ENCODE results near the gene KIAA1755. TPM values are rescaled to one million over a fixed set of nuclear protein-coding genes. Genes with fewer than 3 reads are reported as not detected.
A peak's percentile ranks its signal among the peaks of the same experiment; 100 is the strongest.

The KIAA1755 gene
- total RNA-seq, 4 donors from 2014 or later = 0.05 to 0.41 (median 0.38) TPM; not detected in 1

- Histone ChIP-seq H3K9me3 (no peaks in the 10 kb centered on the region), H3K4me1 (no peaks in the 10 kb centered on the region), H3K36me3 (no peaks in the 10 kb centered on the region), H3K27ac (no peak overlapping the region), H3K4me3 (no peak overlapping the region), H3K27me3 (no peaks in the 10 kb centered on the region)
- intact Hi-C loops (cut with DNase I; ENCODE audit: low total_unique reads) = no loop called here
- DNase-seq = no peak
- ATAC-seq = no peak
- in situ Hi-C loops (cut with MboI; ENCODE audit: low sequenced_read_pairs in 4 of 4) = loop anchor here in 3 of 4 donors (25.0 kb wide), 1 partner anchor 638 kb away; no protein-coding TSS in a partner anchor
- no peak for TF ChIP-seq POLR2A (IDR thresholded peaks at IDR 0.05)
- no peak for TF ChIP-seq CTCF (IDR thresholded peaks at IDR 0.05 in 4 of 5, conservative IDR thresholded peaks at IDR 0.05 in 1 of 5)
Measured at GRCh38 chr20:38200646-38201045, 59.9 kb downstream of the KIAA1755 start.

GRCh38 chr20:38199501-38200390 is 60.8 kb downstream of the KIAA1755 start:
- no peaks in the 10 kb centered on the region for H3K36me3 ChIP-seq
- no peak for TF ChIP-seq CTCF (IDR thresholded peaks at IDR 0.05 in 4 of 5, conservative IDR thresholded peaks at IDR 0.05 in 1 of 5)
- TF ChIP-seq POLR2A (IDR thresholded peaks at IDR 0.05) = no peak
- H3K4me1 ChIP-seq = no peaks in the 10 kb centered on the region
- no peaks in the 10 kb centered on the region for H3K9me3 ChIP-seq
- H3K27ac ChIP-seq = no peak overlapping the region
- intact Hi-C loops (cut with DNase I; ENCODE audit: low total_unique reads) (no loop called here), in situ Hi-C loops (cut with MboI; ENCODE audit: low sequenced_read_pairs in 4 of 4) (loop anchor here (25.0 kb wide), 2 partner anchors 612 to 637 kb away; no protein-coding TSS in a partner anchor)
- ATAC-seq = no peak
- no peak overlapping the region for H3K4me3 ChIP-seq
- no peaks in the 10 kb centered on the region for H3K27me3 ChIP-seq
- no peak for DNase-seq

GRCh38 chr20:38198238-38198861 is 62.2 kb downstream of the KIAA1755 start:
- H3K36me3 ChIP-seq = no peaks in the 10 kb centered on the region
- no peak overlapping the region for H3K27ac ChIP-seq
- DNase-seq (no peak), ATAC-seq (no peak)
- in situ Hi-C loops (cut with MboI; ENCODE audit: low sequenced_read_pairs in 4 of 4) (loop anchor here in 1 of 4 donors (25.0 kb wide), 1 partner anchor 611 kb away; no protein-coding TSS in a partner anchor), intact Hi-C loops (cut with DNase I; ENCODE audit: low total_unique reads) (no loop called here)
- TF ChIP-seq CTCF (IDR thresholded peaks at IDR 0.05 in 4 of 5, conservative IDR thresholded peaks at IDR 0.05 in 1 of 5) = no peak
- TF ChIP-seq POLR2A (IDR thresholded peaks at IDR 0.05) = no peak
- H3K4me3 ChIP-seq = no peak overlapping the region
- H3K4me1 ChIP-seq = no peaks in the 10 kb centered on the region
- no peaks in the 10 kb centered on the region for H3K9me3 ChIP-seq
- H3K27me3 ChIP-seq = no peaks in the 10 kb centered on the region

GRCh38 chr20:38197619-38198018 is 62.9 kb downstream of the KIAA1755 start:
- Histone ChIP-seq H3K36me3 (no peaks in the 10 kb centered on the region), H3K4me1 (no peaks in the 10 kb centered on the region), H3K27ac (no peak overlapping the region), H3K27me3 (no peaks in the 10 kb centered on the region), H3K4me3 (no peak overlapping the region), H3K9me3 (no peaks in the 10 kb centered on the region)
- in situ Hi-C loops (cut with MboI; ENCODE audit: low sequenced_read_pairs in 4 of 4) (loop anchor here in 1 of 4 donors (25.0 kb wide), 1 partner anchor 610 kb away; no protein-coding TSS in a partner anchor), intact Hi-C loops (cut with DNase I; ENCODE audit: low total_unique reads) (no loop called here)
- TF ChIP-seq POLR2A (IDR thresholded peaks at IDR 0.05) = no peak
- no peak for DNase-seq
- no peak for ATAC-seq

GRCh38 chr20:38197217-38197616 is 63.3 kb downstream of the KIAA1755 start:
- Histone ChIP-seq H3K9me3 (no peaks in the 10 kb centered on the region), H3K27me3 (no peaks in the 10 kb centered on the region), H3K27ac (peak overlapping the region in 1 of 4 donors; percentile 21), H3K4me1 (no peaks in the 10 kb centered on the region), H3K36me3 (no peaks in the 10 kb centered on the region), H3K4me3 (no peak overlapping the region)
- ATAC-seq = no peak
- DNase-seq = no peak
- intact Hi-C loops (cut with DNase I; ENCODE audit: low total_unique reads) (no loop called here), in situ Hi-C loops (cut with MboI; ENCODE audit: low sequenced_read_pairs in 4 of 4) (loop anchor here in 1 of 4 donors (25.0 kb wide), 1 partner anchor 610 kb away; no protein-coding TSS in a partner anchor)
- TF ChIP-seq POLR2A (IDR thresholded peaks at IDR 0.05) = no peak
- no peak for TF ChIP-seq CTCF (IDR thresholded peaks at IDR 0.05 in 4 of 5, conservative IDR thresholded peaks at IDR 0.05 in 1 of 5)

All from gastrocnemius medialis (tissue), 4 donors.